GM12878 (cell line): ENCODE data around the gene C16orf46. TPM values are rescaled to one million over a fixed set of nuclear protein-coding genes. Genes with fewer than 3 reads are reported as not detected.

Experiments used
- ATAC-seq: fragments of 200-7000 bp; cut with Tn5 transposase; 3 replicates; pipeline ENCODE4 v1.9.1; 2020; ENCODE audit warnings: mild to moderate bottlenecking, moderate library complexity
- BruUV-seq: library from RNA; stranded (reverse); fragments of 400-500 nt; replicated peaks from 2 replicates; lab custom pipeline; 2021; lab: Mats Ljungman, UMichigan
- CTCF ChIA-PET: fragments of 300-600 bp; sonication (Branson Sonifier 250); formaldehyde crosslinking; extraction: SDS; loops from one replicate; lab custom pipeline; 2021; ENCODE audit warnings: inconsistent platforms; lab: Yijun Ruan, JAX
- POLR2A ChIA-PET: fragments of 350-600 bp; formaldehyde crosslinking; extraction: SDS; loops from one replicate; lab custom pipeline; 2021; ENCODE audit warnings: inconsistent platforms; lab: Charles Lee
- RAD21 ChIA-PET: fragments of 300-600 bp; sonication (Branson Sonifier 250); formaldehyde crosslinking; loops from one replicate; lab custom pipeline; 2023; ENCODE audit warnings: antibody characterized with exemption; ENCODE audit not compliant: unreplicated experiment; lab: Charles Lee
- SMC1A ChIA-PET: fragments of 300-600 bp; sonication (Branson Sonifier 250); formaldehyde crosslinking; loops from one replicate; lab custom pipeline; 2023; ENCODE audit not compliant: unreplicated experiment, uncharacterized antibody; lab: Charles Lee
- DNase-seq: peaks from one replicate; pipeline ENCODE4 v3.0.0-alpha.2; 2011; ENCODE audit warnings: low read depth, low spot score
- FAIRE-seq: peaks from 3 replicates; lab custom pipeline; 2011; peaks lifted over from hg19 to GRCh38; lab: Jason Lieb, UNC
- H2AFZ ChIP-seq: 2 replicates; pipeline ENCODE4 v1.6.0; 2011; ENCODE audit warnings: low read depth, low read length, control low read depth; ENCODE audit not compliant: control insufficient read depth
- H3K27ac ChIP-seq: 2 replicates; pipeline ENCODE4 v1.5.1; 2011; ENCODE audit warnings: control low read depth; ENCODE audit not compliant: control insufficient read depth, insufficient read depth
- H3K27me3 ChIP-seq, 2 experiments: replicated peaks in 1 of 2; 2 replicates each; pipeline versions ENCODE4 v1.6.0 to v1.6.1; 2011; ENCODE audit warnings: low read length in 1 of 2; ENCODE audit not compliant: control insufficient read depth in 2 of 2, insufficient read depth in 2 of 2
- H3K36me3 ChIP-seq, 2 experiments: 2 replicates each; pipeline ENCODE4 v1.5.1; 2011; ENCODE audit warnings: low read length in 1 of 2; ENCODE audit not compliant: control insufficient read depth in 2 of 2, insufficient read depth in 2 of 2
- H3K4me1 ChIP-seq: 2 replicates; pipeline ENCODE4 v1.6.1; 2011; ENCODE audit warnings: mild to moderate bottlenecking, low read length, moderate library complexity, mixed read lengths; ENCODE audit not compliant: control insufficient read depth, insufficient read depth
- H3K4me2 ChIP-seq: 2 replicates; pipeline ENCODE4 v1.6.0; 2011; ENCODE audit warnings: control low read depth; ENCODE audit not compliant: control insufficient read depth, insufficient read depth
- H3K4me3 ChIP-seq: fragments of 200-600 bp; sonication (generic); 2 replicates; pipeline ENCODE4 v1.5.1; 2016
- H3K79me2 ChIP-seq: 2 replicates; pipeline ENCODE4 v1.6.0; 2011; ENCODE audit warnings: low read length; ENCODE audit not compliant: control insufficient read depth, insufficient read depth
- H3K9ac ChIP-seq: 2 replicates; pipeline ENCODE4 v1.8.0; 2011; ENCODE audit warnings: low read length, control low read depth, mixed read lengths; ENCODE audit not compliant: control insufficient read depth, insufficient read depth
- H3K9me3 ChIP-seq: replicated peaks from 3 replicates; pipeline ENCODE4 v1.5.1; 2011; ENCODE audit warnings: mild to moderate bottlenecking, low read length; ENCODE audit not compliant: control insufficient read depth, insufficient read depth
- H4K20me1 ChIP-seq: 2 replicates; pipeline ENCODE4 v1.6.0; 2011; ENCODE audit not compliant: control insufficient read depth, insufficient read depth
- BACH1 ChIP-seq: fragments of 450-650 bp; IDR thresholded peaks from 2 replicates; pipeline ENCODE4 v1.6.1; 2017; ENCODE audit warnings: mild to moderate bottlenecking, borderline replicate concordance
- BHLHE40 ChIP-seq, 2 experiments: fragments of 450-650 bp in 1 of 2; IDR thresholded peaks; 2 replicates each; pipeline ENCODE4 v1.6.1; 2011 to 2017; ENCODE audit warnings: low read depth in 2 of 2, borderline replicate concordance in 1 of 2, improper control_type of control experiment in 1 of 2, low read length in 1 of 2, mild to moderate bottlenecking in 1 of 2
- ESRRA ChIP-seq: IDR thresholded peaks from 2 replicates; pipeline ENCODE4 v1.6.1; 2012; ENCODE audit warnings: mild to moderate bottlenecking, low read length, improper control_type of control experiment
- GATAD2B ChIP-seq: fragments of 450-650 bp; conservative IDR thresholded peaks from 2 replicates; pipeline ENCODE4 v1.6.1; 2017; ENCODE audit warnings: low read depth, mild to moderate bottlenecking, moderate library complexity
- HDGF ChIP-seq: fragments of 450-650 bp; IDR thresholded peaks from 2 replicates; pipeline ENCODE4 v1.6.1; 2016; ENCODE audit warnings: antibody characterized with exemption
- IKZF1 ChIP-seq: fragments of 450-650 bp; conservative IDR thresholded peaks from 2 replicates; pipeline ENCODE4 v1.6.1; 2017; ENCODE audit warnings: antibody characterized with exemption, mild to moderate bottlenecking
- IKZF2 ChIP-seq, 2 experiments: fragments of 450-650 bp; IDR thresholded peaks; 2 replicates each; pipeline ENCODE4 v1.6.1; 2017; ENCODE audit warnings: mild to moderate bottlenecking in 2 of 2, moderate library complexity in 2 of 2
- JUNB ChIP-seq: IDR thresholded peaks from 2 replicates; pipeline ENCODE4 v1.6.1; 2016; ENCODE audit warnings: antibody characterized with exemption, mild to moderate bottlenecking
- LARP7 ChIP-seq: fragments of 450-650 bp; IDR thresholded peaks from 2 replicates; pipeline ENCODE4 v1.6.1; 2017; ENCODE audit warnings: mild to moderate bottlenecking
- MEF2A ChIP-seq: IDR thresholded peaks from 2 replicates; pipeline ENCODE4 v1.6.1; 2011; ENCODE audit warnings: low read depth, mild to moderate bottlenecking, low read length, moderate library complexity; ENCODE audit not compliant: insufficient read depth
- NFXL1 ChIP-seq: fragments of 450-650 bp; IDR thresholded peaks from 2 replicates; pipeline ENCODE4 v1.6.1; 2017; ENCODE audit warnings: antibody characterized with exemption, mild to moderate bottlenecking, borderline replicate concordance
- NFYB ChIP-seq: IDR thresholded peaks from 2 replicates; pipeline ENCODE4 v1.6.1; 2011; ENCODE audit warnings: low read depth, mild to moderate bottlenecking, low read length, improper control_type of control experiment, moderate library complexity; ENCODE audit not compliant: insufficient read depth
- NR2C1 ChIP-seq: fragments of 450-650 bp; IDR thresholded peaks from 2 replicates; pipeline ENCODE4 v1.6.1; 2017; ENCODE audit warnings: antibody characterized with exemption, mild to moderate bottlenecking, moderate library complexity
- POLR2A ChIP-seq: IDR thresholded peaks from 2 replicates; pipeline ENCODE4 v1.6.1; 2011; ENCODE audit warnings: low read depth, mild to moderate bottlenecking, low read length
- SIN3A ChIP-seq: IDR thresholded peaks from 2 replicates; pipeline ENCODE4 v1.6.1; 2012; ENCODE audit warnings: low read depth, low read length, improper control_type of control experiment
- SP1 ChIP-seq: IDR thresholded peaks from one replicate; pipeline ENCODE4 v1.6.1; 2011; ENCODE audit warnings: low read depth, low read length
- SREBF1 ChIP-seq: IDR thresholded peaks from 2 replicates; pipeline ENCODE4 v1.6.1; 2012; ENCODE audit warnings: mild to moderate bottlenecking, low read length
- STAT1 ChIP-seq: fragments of 450-650 bp; conservative IDR thresholded peaks from 2 replicates; pipeline ENCODE4 v1.6.1; 2014; ENCODE audit warnings: antibody characterized with exemption, mild to moderate bottlenecking
- TAF1 ChIP-seq: IDR thresholded peaks from 2 replicates; pipeline ENCODE4 v1.6.1; 2011; ENCODE audit warnings: mild to moderate bottlenecking, low read depth, low read length, borderline replicate concordance
- WGBS: methylation state at CpG from one replicate; pipeline ENCODE4 v1.1.6; 2016; ENCODE audit warnings: low lambda C conversion rate; ENCODE audit not compliant: insufficient replicate concordance, insufficient coverage; ENCODE audit errors: missing lambda C conversion rate; 5-methylcytosine and 5-hydroxymethylcytosine counted together
- in situ Hi-C: fragments of 300-500 bp; cut with MboI; formaldehyde crosslinking; loops from 9 replicates; pipeline ENCODE4 v1.14.3; 2018; ENCODE audit warnings: mixed read lengths
- intact Hi-C: fragments of 100-400 bp; cut with micrococcal nuclease; formaldehyde crosslinking; loops from one replicate; pipeline ENCODE4 v1.14.2; 2022; ENCODE audit not compliant: unreplicated experiment
- polyA plus RNA-seq, 11 experiments: library from polyadenylated mRNA; depleted of rRNA in 4 of 11; unstranded in 6 of 11; stranded (reverse) in 5 of 11; fragments of >200 nt; fragmentation: Nextera tagmentation in 4 of 11; fragmentation: Illumina TruSeq in 1 of 11; extraction: Ambion mirVana in 4 of 11; extraction: Trizol in 1 of 11; gene quantifications; 1 replicate in 1 of 11; 2 replicates in 10 of 11; pipeline versions ENCODE4 v1.2.1 to v1.2.3, GENCODE V29; 2011 to 2016; ENCODE audit warnings: inconsistent platforms in 2 of 11, missing spikeins in 2 of 11, low read depth in 1 of 11
- total RNA-seq, 4 experiments: library from RNA; depleted of rRNA in 3 of 4; stranded (reverse); fragments of >200 nt in 3 of 4; fragmentation: Illumina TruSeq in 1 of 4; extraction: Trizol in 1 of 4; gene quantifications; 2 replicates each; pipeline versions ENCODE4 v1.2.1 to v1.2.3, GENCODE V29; 2013 to 2021
- TF ChIP-seq, protein P1 (sequence below): fragments of 450-650 bp; conservative IDR thresholded peaks from 2 replicates; pipeline ENCODE4 v1.6.1; 2017; ENCODE audit warnings: mild to moderate bottlenecking, moderate library complexity
- TF ChIP-seq, protein P2 (sequence below): IDR thresholded peaks from 2 replicates; pipeline ENCODE4 v1.6.1; 2012; ENCODE audit warnings: low read depth, low read length, improper control_type of control experiment

The C16orf46 gene
- total and polyA plus RNA-seq, 10 of the 15 experiments (the other 5 are each of a cell fraction or from before 2014, with no cell fraction given): 0.04 to 0.46 (median 0.14) TPM; not detected in 6

DNA sequence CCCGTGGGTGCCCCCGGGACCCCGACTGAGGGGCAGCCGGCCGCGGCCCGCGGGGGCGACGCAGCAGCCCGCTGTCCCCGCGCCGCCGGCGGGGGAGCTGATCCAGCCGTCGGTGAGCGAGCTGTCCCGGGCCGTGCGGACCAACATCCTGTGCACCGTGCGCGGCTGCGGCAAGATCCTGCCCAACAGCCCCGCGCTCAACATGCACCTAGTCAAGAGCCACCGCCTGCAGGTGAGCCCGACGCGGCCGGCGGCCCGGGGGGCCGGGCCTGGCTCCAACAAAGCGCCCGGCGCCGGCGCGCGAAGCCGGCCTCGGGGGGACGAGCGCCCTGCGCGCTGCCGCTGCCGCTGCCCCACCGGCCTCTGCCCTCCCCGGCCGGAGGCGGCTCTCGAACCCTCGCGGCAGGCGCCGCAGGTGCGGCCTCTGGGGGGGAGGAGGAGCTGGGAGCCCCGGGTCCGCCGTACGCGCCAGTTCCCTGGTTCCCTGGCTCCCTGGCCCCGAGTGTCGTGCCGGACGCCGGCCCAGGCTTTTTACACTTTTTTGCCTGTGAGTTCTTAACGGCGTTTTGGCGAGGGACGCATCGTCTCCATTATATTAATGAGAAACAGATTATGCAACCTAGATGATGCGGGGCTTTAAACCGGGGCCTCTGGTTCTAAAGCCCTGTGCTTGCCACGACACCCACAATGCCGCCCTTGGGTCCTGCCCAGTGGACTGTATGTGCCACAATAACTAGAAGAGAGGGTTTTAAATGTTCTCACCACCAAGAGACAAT lies 40.9 kb downstream of the C16orf46 start:
- ChIA-PET SMC1A (interaction anchor here (0.6 to 1.5 kb wide), 6 partner anchors 13 to 744 kb away, joined by 3 to 5 read pairs (median 3); partner anchors contain the start of gene C16orf46), RAD21 (interaction anchor here (1.1 to 3.4 kb wide), 6 partner anchors 29 to 106 kb away, joined by 3 to 20 read pairs (median 6); partner anchors contain the start of genes C16orf46, CENPN and CMC2), POLR2A (interaction anchor here (0.6 to 5.9 kb wide), 4 partner anchors 31 to 113 kb away, joined by 4 to 25 read pairs (median 6); partner anchors contain the start of genes C16orf46, CENPN and CMC2), CTCF (interaction anchor here (0.6 to 5.0 kb wide), 24 partner anchors 9 to 1620 kb away, joined by 3 to 67 read pairs (median 4); partner anchors contain the start of genes C16orf46, CENPN and CMC2)
- Histone ChIP-seq H3K4me2 (peak overlapping the region; percentile 84), H2AFZ (peak overlapping the region; percentile 59), H3K4me3 (peak overlapping the region; percentile 81), H3K9me3 (no peaks in the 10 kb centered on the region), H3K27me3 (no peaks in the 10 kb centered on the region), H3K36me3 (no peaks in the 10 kb centered on the region), H3K79me2 (peaks cover 13% of the 10 kb centered on the region), H4K20me1 (no peaks in the 10 kb centered on the region), H3K4me1 (no peaks in the 10 kb centered on the region), H3K27ac (peak overlapping the region; percentile 32; the same call in 1 of the 2 replicates), H3K9ac (peak overlapping the region; percentile 76)
- in situ Hi-C loops: no loop called here
- peak; percentile 58 for ATAC-seq
- no peak for DNase-seq
- BruUV-seq: no TSS peak
- FAIRE-seq: no peak
- intact Hi-C loops: loop anchor here (1.0 to 2.0 kb wide), 3 partner anchors 29 to 702 kb away; partner anchors contain the start of genes C16orf46, CENPN and CMC2
- under 1% methylated on average over 38 of the region's 80 CpGs for WGBS
- TF ChIP-seq SREBF1: no peak
- peak; percentile 72 for TF ChIP-seq IKZF1
- no peak for TF ChIP-seq ESRRA
- TF ChIP-seq, protein P1, sequence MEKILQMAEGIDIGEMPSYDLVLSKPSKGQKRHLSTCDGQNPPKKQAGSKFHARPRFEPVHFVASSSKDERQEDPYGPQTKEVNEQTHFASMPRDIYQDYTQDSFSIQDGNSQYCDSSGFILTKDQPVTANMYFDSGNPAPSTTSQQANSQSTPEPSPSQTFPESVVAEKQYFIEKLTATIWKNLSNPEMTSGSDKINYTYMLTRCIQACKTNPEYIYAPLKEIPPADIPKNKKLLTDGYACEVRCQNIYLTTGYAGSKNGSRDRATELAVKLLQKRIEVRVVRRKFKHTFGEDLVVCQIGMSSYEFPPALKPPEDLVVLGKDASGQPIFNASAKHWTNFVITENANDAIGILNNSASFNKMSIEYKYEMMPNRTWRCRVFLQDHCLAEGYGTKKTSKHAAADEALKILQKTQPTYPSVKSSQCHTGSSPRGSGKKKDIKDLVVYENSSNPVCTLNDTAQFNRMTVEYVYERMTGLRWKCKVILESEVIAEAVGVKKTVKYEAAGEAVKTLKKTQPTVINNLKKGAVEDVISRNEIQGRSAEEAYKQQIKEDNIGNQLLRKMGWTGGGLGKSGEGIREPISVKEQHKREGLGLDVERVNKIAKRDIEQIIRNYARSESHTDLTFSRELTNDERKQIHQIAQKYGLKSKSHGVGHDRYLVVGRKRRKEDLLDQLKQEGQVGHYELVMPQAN: peak; percentile 35; the same call in 1 of the 2 replicates
- TF ChIP-seq, protein P2, sequence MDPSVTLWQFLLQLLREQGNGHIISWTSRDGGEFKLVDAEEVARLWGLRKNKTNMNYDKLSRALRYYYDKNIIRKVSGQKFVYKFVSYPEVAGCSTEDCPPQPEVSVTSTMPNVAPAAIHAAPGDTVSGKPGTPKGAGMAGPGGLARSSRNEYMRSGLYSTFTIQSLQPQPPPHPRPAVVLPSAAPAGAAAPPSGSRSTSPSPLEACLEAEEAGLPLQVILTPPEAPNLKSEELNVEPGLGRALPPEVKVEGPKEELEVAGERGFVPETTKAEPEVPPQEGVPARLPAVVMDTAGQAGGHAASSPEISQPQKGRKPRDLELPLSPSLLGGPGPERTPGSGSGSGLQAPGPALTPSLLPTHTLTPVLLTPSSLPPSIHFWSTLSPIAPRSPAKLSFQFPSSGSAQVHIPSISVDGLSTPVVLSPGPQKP: no peak
- no peak for TF ChIP-seq SP1
- 0 out of 2 replicates have a peak, but pooled peaks have one; percentile 9 for TF ChIP-seq GATAD2B
- no peak for TF ChIP-seq STAT1
- TF ChIP-seq LARP7: peak; percentile 18; the same call in 1 of the 2 replicates
- no peak for TF ChIP-seq HDGF
- TF ChIP-seq POLR2A: peak; percentile 41; the same call in 1 of the 2 replicates
- 0 out of 2 replicates have a peak, but pooled peaks have one; percentile 11 for TF ChIP-seq TAF1
- no peak for TF ChIP-seq NFYB
- TF ChIP-seq BHLHE40 (IDR thresholded peaks at IDR 0.05; ENCODE audit: borderline replicate concordance in 1 of 2, low read depth in 2 of 2, low read length in 1 of 2): peak in 1 of 2 experiments; percentile 21; a peak in 1 of 4 replicates
- TF ChIP-seq JUNB: no peak
- 0 out of 2 replicates have a peak, but pooled peaks have one; percentile 3 for TF ChIP-seq BACH1
- TF ChIP-seq MEF2A: no peak
- TF ChIP-seq NR2C1: 0 out of 2 replicates have a peak, but pooled peaks have one; percentile 0
- no peak for TF ChIP-seq IKZF2 (IDR thresholded peaks at IDR 0.05)
- 0 out of 2 replicates have a peak, but pooled peaks have one; percentile 31 for TF ChIP-seq NFXL1
- TF ChIP-seq SIN3A: peak; percentile 39; the same call in 1 of the 2 replicates
